Measurements from ENCODE around the gene EYA4.

EYA4 gene

DNA sequence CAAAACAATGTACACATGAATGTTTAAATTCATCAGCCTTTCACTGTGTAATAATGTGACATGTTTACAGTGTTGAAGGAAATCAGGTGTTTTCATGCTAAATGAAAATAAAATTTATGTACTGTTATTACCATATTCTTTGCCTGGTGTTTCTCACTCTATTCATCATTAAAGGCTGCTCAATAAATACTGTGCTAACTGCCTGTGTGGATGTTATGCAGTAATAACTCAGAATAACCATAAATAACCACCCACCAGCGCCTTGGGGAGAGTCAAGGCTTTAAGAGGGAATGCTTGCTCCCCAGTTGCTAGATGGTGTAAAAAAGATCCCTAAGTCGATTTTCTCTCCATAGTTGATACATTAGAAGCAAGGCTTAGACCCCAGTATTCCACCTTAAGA is 299.9 kb downstream of the EYA4 start:
- Histone ChIP-seq H3K27me3 (replicated peaks) (no peaks in the 10 kb centered on the region), H3K27ac (no peak overlapping the region), H3K4me3 (ENCODE audit: low read depth, low read length) (no peak overlapping the region), H3K36me3 (replicated peaks) (no peaks in the 10 kb centered on the region)
- in situ Hi-C loops (cut with HindIII; ENCODE audit: low pct_ligation_motif_present, low sequenced_read_pairs), result no loop called here
- no peak for DNase-seq
- TF ChIP-seq, protein P1, sequence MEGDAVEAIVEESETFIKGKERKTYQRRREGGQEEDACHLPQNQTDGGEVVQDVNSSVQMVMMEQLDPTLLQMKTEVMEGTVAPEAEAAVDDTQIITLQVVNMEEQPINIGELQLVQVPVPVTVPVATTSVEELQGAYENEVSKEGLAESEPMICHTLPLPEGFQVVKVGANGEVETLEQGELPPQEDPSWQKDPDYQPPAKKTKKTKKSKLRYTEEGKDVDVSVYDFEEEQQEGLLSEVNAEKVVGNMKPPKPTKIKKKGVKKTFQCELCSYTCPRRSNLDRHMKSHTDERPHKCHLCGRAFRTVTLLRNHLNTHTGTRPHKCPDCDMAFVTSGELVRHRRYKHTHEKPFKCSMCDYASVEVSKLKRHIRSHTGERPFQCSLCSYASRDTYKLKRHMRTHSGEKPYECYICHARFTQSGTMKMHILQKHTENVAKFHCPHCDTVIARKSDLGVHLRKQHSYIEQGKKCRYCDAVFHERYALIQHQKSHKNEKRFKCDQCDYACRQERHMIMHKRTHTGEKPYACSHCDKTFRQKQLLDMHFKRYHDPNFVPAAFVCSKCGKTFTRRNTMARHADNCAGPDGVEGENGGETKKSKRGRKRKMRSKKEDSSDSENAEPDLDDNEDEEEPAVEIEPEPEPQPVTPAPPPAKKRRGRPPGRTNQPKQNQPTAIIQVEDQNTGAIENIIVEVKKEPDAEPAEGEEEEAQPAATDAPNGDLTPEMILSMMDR (IDR thresholded peaks at IDR 0.05; ENCODE audit: low read depth, low read length, missing control alignments), result no peak

DNA sequence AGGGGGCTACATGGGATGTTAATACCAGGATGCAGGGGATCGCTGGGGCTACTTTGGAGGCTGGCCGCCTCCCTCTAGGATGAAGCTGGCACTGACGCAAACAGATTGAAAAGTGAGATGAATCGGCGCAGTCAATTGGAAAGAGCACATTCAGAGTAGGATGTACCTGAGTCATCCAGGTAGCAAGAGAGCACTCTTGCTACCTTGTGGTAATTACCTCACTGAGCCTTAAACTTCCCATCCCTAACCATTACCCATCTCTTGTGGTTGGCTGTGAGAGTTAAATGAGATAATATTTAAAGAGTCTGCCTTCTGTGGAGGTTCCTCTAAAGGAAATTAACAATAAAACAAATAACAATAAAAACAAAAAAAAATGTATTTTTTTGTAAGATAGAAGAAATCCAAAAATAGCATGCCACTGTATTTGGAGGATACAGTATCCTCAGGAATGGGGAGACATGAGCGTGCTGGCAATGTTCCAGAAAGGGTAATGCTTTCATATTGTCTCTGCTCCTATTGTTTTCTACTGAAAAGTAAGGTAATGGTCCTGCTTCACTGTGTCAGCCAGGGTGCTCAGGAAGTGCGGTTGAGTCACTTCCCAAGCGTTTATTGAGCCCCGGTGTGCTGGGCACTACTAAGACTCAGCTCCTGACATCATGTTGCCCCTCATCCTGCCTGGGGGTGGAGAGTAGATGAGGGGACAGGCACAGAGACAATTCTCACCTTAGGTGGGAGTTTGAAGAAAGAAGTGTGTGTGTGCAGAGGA is 301.1 kb downstream of the EYA4 start:
- no peak overlapping the region for H3K27ac ChIP-seq
- H3K36me3 ChIP-seq (replicated peaks), result no peaks in the 10 kb centered on the region
- TF ChIP-seq, protein P1 (IDR thresholded peaks at IDR 0.05; ENCODE audit: low read depth, low read length, missing control alignments), result no peak
- no peak overlapping the region for H3K4me3 ChIP-seq (ENCODE audit: low read depth, low read length)
- H3K27me3 ChIP-seq (replicated peaks), result no peaks in the 10 kb centered on the region
- DNase-seq, result no peak
- in situ Hi-C loops (cut with HindIII; ENCODE audit: low pct_ligation_motif_present, low sequenced_read_pairs), result no loop called here

DNA sequence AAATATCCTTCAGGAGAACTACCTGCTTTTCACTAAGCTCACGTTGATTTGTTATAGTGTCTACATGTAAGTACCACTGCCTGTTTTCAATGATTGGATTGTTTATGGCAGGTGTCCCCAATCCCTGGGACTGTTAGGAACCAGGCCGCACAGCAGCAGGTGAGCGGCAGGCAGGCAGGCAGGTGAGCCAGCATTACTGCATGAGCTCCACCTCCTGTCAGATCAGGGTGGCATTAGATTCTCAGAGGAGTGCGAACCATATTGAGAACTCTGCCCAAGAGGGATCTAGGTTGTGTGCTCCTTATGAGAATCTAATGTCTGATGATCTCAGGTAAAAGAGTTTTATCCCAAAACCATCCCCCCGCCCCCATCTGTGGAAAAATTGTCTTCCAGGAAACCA is 303.3 kb downstream of the EYA4 start:
- H3K36me3 ChIP-seq (replicated peaks), result no peaks in the 10 kb centered on the region
- no peak overlapping the region for H3K4me3 ChIP-seq (ENCODE audit: low read depth, low read length)
- TF ChIP-seq, protein P1 (IDR thresholded peaks at IDR 0.05; ENCODE audit: low read depth, low read length, missing control alignments), result no peak
- in situ Hi-C loops (cut with HindIII; ENCODE audit: low pct_ligation_motif_present, low sequenced_read_pairs), result no loop called here
- no peak for DNase-seq
- H3K27ac ChIP-seq, result no peak overlapping the region
- no peaks in the 10 kb centered on the region for H3K27me3 ChIP-seq (replicated peaks)

DNA sequence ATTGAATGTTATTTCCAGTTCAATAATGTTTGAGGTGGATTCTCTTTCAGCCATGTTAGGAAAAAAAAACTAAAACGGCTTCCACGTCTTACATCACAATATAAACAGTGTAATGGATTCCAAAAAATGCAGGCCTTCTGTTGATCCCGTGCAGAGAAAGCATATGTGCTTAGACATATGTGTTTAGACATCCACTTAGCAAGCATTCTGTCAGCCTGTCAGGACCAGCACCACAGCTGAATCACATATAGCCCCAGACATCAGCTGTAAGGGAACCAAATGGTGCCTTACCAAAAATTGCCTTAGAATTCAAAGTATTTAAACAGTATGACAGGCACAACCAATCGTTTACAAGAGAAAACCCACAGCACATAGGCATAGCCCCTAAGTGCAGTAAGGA is 304.9 kb downstream of the EYA4 start:
- Histone ChIP-seq H3K27ac (no peak overlapping the region), H3K36me3 (replicated peaks) (no peaks in the 10 kb centered on the region), H3K27me3 (replicated peaks) (no peaks in the 10 kb centered on the region), H3K4me3 (ENCODE audit: low read depth, low read length) (no peak overlapping the region)
- TF ChIP-seq, protein P1 (IDR thresholded peaks at IDR 0.05; ENCODE audit: low read depth, low read length, missing control alignments), result no peak
- DNase-seq, result no peak
- in situ Hi-C loops (cut with HindIII; ENCODE audit: low pct_ligation_motif_present, low sequenced_read_pairs), result no loop called here

DNA sequence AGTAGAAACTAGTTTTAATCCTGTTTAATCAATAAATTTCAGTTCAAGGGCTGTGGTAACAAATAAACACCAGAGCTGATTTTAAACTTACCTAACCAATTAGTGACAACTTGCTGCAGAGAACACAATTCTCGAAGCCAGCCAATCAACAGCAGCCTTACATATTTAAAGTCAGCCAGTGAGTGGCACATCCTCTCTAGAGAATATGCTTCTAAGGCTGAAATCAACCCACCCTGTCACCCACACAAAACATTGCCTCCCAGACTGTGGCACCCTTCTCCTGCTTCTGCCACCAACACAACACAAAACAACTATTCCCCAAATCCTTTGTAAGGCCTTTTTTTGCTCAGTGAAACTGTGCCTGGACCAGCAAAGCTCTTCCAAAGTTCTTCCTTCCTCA is 306.0 kb downstream of the EYA4 start:
- TF ChIP-seq, protein P1 (IDR thresholded peaks at IDR 0.05; ENCODE audit: low read depth, low read length, missing control alignments), result no peak
- H3K4me3 ChIP-seq (ENCODE audit: low read depth, low read length), result no peak overlapping the region
- in situ Hi-C loops (cut with HindIII; ENCODE audit: low pct_ligation_motif_present, low sequenced_read_pairs), result no loop called here
- no peak overlapping the region for H3K27ac ChIP-seq
- DNase-seq, result no peak
- H3K36me3 ChIP-seq (replicated peaks), result no peaks in the 10 kb centered on the region
- no peaks in the 10 kb centered on the region for H3K27me3 ChIP-seq (replicated peaks)
